ENCODE data around the gene EHF.

DNA sequence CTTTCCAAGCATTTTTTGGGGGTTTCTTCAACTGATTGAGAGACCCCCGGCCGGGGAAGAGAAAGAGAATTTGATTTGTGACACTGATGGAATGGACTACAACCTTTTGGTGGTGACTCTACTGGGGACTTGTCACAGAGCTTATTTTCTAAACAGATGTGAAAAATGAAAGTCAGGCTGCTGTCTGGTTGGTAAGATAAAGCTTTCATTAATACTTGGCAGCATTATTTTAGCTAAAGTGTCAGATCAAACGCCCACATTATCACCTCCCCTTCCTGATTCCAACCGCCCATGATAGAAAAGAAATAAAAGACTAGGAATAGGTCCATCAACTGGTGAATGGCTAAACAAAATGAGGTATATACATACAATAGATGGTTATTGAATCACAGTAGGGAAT is 45.6 kb upstream of the EHF start:
- TF ChIP-seq POLR2A (IDR thresholded peaks at IDR 0.05) (no peak), CTCF (IDR thresholded peaks at IDR 0.05) (no peak)

Data from vagina (tissue), 2 donors.